Hematopoietic multipotent progenitor cell treated with erythropoietin and hydrocortisone succinate and interleukin-3 and kit ligand, for 17 days (in vitro differentiated cells): Measurements from ENCODE around the gene CNPY1.

Experiments used
- DNase-seq: peaks from one replicate; pipeline ENCODE4 v3.0.0-alpha.2; 2015; ENCODE audit warnings: low spot score

Gene CNPY1

GRCh38 chr7:155466142-155466813, 80.1 kb downstream of the CNPY1 start:
- no peak for DNase-seq

GRCh38 chr7:155465761-155466141, 80.6 kb downstream of the CNPY1 start:
- no peak for DNase-seq

DNA sequence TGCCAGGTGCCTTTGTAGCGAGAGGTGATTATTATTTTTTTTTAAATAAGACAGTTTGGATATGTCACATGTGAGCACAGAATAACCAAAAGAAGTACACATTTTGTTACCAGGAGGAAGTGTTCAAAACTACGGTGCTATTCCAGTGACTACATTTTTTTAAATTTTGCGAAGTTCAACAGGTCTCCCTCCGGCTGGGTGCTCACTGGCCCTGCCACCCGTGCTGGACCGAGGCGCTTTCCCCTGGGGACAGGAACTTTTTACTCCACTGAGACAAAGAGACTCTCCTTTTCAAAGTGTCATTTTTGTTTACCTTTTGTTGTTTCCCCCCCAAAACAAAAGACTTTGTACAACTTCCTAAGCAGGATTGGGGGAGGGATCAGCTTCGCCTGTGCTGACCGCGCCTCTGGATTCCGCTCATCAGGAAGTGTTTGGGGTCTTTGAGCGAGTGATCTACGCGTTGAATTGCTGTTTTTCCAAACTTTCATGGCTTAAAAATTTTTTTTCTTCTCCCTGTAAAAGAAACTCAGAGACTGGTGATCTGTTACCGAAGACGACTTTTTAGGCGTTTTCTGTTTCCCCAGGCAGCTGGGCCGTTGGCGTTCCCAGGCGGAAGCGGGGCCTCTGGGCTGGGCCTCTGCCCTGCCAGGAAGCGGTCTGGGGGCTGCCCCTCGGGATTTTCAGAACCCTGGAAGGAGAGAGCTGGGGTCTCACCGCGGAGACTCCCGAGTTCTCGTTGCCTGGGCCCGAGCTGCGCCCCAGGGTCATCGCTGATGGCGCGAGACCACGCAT, 81.2 kb downstream of the CNPY1 start:
- DNase-seq, result no peak

DNA sequence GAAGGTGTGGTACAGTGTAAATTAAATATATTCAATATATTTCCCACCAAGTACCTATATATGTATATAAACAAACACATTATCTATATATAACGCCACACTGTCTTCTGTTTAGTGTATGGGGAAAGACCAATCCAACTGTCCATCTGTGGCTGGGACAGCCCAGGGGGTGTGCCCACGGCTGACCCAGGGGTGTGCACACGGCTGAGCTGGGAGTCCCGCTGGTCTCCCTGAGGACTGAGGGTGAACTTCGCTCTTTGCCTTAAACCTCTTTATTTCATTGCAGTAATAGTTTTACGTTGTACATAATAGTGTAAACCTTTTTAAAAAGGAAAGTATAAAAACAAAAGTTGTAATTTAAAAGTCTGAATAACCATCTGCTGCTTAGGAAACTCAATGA, 82.2 kb downstream of the CNPY1 start:
- no peak for DNase-seq

DNA sequence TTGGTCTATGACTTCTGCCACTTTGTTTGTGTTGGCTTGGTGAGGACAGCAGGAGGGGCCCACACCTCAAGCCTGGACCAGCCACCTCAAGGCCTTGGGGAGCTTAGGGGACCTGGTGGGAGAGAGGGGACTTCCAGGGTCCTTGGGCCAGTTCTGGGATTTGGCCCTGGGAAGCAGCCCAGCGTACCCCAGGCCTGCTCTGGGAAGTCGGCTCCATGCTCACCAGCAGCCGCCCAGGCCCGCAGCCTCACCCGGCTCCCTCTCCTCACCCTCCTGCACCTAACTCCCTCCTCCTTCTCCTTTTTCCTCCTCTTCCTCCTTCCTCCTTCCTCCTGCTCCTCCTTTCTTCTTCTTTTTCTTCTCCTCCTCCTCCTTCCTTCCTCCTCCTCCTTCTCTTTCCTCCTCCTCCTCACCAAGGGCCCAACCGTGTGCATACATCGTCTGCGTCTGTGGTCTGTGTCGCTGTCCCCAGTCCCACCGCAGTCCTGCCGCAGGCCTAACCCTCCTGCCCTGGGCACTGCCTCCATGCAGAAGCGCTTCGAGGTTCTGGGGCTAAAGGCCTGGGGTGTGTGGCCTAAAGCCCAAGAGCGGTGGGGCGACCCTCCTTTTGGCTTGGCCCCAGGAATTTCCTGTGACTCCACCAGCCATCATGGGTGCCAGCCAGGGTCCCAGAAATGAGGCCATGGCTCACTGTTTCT, 83.1 kb downstream of the CNPY1 start:
- no peak for DNase-seq

DNA sequence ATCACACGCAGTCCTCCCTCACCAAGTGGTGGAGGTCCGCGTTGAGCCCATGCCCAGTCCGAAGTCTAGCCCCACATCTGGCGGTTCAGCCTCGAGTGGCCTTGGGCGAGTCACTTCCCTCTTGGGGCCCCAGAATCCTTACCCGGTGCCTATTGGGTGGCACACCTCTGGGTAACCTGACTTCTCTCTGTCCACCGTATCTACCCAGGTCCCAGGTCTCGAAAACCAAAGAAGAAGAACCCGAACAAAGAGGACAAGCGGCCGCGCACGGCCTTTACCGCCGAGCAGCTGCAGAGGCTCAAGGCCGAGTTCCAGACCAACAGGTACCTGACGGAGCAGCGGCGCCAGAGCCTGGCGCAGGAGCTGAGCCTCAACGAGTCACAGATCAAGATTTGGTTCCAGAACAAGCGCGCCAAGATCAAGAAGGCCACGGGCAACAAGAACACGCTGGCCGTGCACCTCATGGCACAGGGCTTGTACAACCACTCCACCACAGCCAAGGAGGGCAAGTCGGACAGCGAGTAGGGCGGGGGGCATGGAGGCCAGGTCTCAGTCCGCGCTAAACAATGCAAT, 84.1 kb downstream of the CNPY1 start:
- no peak for DNase-seq

GRCh38 chr7:155461631-155462030, 84.7 kb downstream of the CNPY1 start:
- no peak for DNase-seq

DNA sequence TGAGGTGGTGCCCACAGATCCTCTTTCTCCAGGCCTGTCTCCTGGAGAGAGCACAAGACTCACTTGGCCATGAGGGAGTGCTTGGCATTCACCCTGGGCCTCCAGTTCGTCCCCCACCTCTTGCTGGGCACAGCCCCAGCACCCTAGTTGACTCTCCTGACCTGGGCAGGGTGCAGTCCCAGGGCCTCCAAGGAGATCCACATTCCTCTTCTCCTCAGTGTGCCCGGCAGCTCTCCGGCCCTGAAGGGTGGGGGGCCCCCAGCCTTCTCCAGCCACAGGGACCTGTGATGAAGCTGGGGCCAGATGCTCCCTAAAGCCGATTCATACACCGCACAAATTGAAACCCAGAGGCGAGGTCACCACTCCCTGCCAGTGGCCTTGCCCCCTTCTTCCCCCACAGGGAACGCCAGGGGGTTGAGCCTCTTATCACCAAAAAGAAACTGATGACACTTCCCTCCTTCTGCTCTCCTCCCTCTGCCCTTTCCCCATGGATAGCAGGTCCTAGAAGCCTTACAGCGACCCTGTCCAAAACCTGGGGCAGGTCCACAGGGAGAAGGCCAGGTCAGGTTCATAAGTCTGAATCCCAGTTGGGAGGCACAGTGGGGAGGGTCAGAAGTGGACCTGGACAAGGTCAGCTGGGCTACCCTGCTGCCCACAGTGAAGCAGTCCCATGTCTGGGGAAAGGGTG, 85.3 kb downstream of the CNPY1 start:
- no peak for DNase-seq

DNA sequence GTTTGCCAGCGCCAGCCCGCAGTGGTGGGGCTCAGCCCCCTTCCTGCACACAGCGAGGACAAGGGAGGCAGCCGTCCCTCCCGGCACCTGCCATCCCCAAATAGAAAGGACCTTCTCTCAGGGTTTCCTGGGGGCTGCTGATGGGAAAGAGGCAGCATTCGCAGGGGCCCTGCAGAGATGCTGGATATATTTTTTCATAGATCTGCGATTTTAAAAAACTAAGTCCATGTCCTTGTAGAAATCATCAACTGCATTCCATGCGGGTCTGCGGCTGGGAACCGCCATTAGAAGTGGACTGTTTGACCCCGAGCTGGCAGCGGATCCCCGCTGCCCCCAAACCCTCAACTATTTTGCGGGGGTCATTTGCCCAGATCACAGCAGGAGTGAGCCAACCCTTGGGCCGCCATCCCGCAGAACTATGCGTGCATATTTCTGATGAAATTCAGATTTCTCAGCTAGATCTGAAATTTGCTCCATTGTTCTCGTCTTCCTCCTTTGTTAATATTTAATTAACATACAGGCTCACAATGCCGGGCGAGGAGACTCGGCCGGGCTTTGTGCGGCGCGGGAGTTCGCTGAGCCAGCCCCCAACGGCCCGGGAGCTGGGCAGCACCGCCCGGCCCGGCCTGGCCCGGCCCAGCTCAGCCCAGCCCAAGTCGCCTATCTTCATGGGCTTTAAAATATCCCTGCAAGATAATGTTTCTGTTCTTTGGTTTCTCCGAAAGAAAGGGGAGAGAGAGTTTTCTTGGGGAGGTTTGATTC, 86.5 kb downstream of the CNPY1 start:
- no peak for DNase-seq

DNA sequence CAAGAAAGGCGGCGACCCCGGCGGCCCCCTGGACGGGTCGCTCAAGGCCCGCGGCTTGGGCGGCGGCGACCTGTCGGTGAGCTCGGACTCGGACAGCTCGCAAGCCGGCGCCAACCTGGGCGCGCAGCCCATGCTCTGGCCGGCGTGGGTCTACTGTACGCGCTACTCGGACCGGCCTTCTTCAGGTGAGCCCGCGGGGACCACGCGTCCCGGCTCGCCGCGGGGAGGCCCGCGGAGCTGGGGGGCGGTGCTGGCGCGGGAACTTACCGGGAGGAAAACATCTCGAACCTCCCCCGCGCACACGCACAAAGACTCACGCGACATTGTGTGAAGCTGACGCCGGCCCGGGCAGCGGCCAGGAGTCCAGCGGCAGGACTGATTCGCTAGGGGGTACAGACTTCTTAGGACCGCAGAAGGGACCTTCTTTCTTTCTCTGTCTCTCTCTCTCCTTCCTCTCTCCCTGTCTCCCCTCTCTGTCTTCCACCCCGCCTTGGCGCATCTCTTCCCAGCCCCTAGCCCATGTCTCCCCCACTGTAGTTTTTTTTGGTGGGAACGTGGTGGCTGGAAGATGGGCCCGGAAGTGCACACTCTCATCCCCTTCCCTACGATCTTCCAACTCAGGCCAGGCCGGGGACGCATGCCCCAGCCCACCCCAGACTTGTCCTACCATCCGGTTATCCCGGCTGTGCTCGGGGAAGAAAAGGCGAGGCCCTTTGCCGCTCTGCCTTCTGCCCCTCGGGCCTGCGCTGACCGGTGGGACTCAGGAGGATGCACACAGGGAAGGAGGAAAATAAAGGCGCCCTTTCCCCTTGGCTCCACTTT, 87.3 kb downstream of the CNPY1 start:
- no peak for DNase-seq

DNA sequence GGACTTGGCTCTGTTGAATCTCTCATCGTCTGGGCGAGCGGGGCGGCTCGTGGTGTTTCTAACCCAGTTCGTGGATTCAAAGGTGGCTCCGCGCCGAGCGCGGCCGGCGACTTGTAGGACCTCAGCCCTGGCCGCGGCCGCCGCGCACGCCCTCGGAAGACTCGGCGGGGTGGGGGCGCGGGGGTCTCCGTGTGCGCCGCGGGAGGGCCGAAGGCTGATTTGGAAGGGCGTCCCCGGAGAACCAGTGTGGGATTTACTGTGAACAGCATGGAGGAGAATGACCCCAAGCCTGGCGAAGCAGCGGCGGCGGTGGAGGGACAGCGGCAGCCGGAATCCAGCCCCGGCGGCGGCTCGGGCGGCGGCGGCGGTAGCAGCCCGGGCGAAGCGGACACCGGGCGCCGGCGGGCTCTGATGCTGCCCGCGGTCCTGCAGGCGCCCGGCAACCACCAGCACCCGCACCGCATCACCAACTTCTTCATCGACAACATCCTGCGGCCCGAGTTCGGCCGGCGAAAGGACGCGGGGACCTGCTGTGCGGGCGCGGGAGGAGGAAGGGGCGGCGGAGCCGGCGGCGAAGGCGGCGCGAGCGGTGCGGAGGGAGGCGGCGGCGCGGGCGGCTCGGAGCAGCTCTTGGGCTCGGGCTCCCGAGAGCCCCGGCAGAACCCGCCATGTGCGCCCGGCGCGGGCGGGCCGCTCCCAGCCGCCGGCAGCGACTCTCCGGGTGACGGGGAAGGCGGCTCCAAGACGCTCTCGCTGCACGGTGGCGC, 88.1 kb downstream of the CNPY1 start, which contains the start of gene EN2:
EN2 (plus strand) TSS at position 19 of the 767 bp plus-strand sequence; CDS start at position 268, 249 bp downstream.
- no peak for DNase-seq

DNA sequence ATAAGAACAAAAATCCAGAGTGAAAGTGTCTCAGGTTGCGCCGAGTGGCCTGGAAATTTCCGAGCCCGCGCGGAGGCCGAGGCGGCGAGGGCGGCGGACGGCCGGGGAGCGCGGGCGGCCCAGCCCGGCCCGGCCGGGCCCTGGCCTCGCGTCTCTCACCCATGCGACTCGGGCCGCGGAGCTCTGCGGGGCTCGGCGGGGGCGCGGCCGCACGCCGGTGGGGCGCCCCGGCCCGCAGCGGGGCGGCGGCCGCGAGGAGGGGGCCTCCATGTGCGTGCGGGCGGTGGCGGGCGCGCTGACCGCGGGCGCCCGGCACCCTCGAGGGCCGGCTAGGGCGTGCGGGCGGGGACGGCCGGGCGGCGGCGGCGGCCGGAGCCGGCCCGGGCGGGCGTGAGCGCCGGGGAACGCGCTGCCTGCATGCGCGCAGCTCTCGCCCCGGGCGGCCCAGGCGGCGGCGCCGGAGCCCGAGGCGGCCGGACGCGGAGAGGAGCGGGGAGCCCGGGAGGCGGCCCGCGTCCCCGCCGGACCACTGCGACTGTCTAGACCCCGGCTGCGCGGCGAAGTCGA, 88.7 kb downstream of the CNPY1 start:
- no peak for DNase-seq

DNA sequence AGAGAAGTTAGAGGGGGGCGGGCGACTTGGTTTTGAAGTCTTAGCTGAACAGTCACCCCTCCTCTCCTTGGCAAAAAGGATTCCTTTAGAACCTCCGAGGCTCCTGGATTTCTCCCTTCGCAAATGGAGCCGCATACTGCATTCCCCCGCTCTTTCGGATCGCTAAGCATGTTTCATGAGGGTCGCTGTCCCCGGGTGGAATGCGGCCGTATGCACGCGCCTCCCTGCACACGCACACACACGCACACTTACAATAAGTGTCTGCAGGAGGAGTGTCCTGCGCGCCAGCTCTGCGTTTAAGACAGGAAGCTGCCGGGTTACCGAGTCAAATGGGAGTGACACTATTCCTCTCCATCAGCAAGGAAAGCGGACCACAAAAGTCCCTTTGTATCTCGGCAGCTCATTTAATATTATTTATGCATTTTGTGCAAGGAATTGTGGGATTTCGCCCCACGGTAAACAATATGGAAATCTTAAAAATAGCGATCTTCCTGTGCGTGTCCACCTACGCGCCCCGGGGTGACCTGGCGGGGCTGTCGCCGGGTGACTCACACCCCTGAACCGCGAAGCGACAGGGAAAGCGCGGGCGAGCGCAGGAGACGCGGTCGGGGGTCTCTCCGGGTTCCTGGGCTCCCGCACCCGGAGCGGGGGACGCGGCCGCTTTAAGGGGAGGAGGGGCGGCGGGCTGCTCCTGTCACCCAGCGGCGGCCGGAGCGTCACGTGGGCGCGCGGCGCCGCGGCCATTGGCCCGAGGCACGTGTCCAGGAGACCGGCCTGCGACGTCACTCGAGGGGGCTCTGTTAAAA, 89.4 kb downstream of the CNPY1 start:
- no peak for DNase-seq

DNA sequence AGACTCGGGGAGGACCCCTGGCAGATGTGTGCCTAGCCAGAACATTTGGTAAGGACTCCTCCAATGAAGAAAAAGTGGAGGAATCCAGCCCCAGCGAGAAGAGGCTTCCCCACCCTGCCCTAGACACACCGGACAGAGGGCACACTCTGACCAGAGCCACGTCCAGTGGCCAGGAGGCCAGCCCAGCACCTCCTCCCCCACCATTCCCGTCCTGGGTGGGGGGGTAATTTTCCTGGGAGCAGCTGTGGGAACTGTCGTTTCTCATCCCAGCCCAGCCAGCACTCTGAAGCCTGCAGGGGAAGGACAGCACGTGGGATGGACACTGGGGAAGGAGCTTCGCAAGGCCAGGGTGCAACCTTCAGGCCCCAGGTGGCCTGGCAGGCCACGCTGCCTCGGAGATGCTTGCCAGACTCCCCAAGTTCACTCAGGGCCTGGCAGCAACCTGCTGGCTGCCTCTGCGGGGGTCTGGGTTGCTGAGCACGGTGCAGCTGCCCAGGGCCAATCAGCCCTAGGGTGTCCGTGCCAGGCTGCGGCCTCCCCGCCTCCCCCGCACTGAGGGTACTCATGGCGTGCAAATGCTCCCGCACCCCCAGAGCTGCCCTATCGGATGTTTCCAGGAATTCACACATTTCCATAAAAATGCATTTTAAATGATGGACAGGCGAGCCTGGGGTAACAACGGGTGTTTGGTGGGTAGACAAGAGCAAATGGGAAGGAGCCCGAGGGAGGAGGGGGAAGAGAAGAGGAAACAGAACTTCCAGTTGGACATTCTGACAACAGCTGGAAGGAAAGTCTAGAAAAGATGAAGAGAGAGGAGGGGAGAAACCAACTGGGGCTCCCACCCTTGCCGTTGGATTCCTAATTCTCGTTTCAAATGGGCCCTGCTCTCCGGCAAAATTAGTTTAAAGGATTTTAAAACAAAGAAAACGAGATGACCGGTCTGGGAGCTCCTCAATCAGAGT, 90.3 kb downstream of the CNPY1 start:
- DNase-seq, result no peak

DNA sequence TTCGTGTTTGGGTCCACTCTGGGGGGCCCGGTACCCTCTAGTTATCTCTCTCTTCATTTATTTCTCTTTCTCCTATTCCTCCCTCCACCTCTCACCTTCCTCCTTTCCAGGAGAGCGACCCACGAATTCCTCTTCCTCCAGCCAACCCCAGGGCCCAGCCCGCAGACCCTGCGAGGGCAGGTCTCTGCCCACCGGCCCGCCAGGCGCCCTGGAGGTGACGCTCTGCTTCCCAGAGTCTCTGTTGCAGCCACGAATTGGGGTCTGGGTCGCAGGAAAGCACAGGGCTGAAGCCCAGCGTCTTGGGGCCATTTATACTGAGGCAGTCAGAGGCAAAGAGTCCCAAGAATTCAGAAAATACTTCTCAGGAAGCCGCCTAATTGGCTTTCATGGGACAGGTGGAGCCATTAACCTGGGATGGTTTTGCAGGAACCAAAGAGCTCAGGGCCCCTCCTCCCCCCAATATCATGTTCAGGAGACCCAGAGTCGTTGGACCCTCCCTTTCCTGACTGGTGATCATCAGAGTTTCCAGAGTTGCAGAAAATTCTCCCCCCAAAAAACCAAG, 91.1 kb downstream of the CNPY1 start:
- no peak for DNase-seq

GRCh38 chr7:155454183-155455112, 91.9 kb downstream of the CNPY1 start:
- no peak for DNase-seq
